Activated gamma-delta T cell (primary cell): ENCODE results near the gene TSPO.

ENCODE experiments used
- DNase-seq: peaks from one replicate; lab custom pipeline; 2025; lab: John Stamatoyannopoulos, UW

TSPO gene

DNA sequence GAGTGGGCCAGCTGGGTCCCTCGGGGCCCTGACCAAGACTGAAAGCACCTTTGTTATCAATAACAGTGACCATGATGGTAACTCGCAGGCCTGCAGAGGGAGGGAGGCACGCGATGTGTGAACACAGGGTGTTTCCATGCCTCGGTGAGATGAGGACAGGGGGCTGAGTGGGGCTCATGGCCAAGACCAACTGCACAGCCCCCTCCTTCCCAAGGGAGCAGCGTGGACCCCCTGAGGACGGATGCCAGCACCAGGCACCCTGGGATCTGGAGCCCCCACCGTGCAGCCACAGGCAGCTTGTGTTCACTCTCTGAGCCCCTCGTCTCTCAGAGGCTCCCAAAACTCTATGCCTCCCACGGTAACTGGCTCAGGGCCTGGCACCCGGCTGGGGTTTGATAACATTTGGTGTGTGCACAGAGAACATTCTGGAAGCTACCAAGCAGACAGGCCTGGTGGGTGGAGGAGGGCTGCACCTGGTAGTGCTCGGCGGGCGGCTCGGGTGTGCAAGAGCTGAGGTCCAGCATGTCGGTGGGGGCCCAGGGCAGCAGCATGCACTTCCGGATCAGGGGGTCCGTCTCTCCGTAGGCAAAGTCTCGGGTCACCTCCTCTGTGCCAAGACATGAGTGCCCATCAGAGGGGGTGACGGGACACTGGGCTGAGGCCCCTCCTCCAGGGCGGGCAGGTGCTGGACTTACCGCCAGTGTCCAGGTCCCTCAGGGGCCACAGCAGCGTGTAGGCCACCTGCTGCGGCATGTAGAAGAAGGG, 28.0 kb downstream of the TSPO start:
- no peak for DNase-seq

DNA sequence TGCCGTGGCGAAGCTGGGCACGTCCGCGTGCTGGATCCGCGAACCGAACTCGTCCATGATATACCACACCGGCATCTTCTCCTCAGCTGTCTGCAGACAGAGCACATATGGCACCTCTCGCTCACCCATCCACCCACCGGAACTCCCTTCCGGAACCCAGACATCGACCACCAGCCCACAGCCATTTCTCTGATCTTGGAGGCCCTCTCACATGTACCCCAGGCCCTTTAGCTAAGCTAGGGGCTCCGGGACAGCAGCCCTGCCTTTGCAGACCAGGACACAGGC, 28.5 kb downstream of the TSPO start:
- no peak for DNase-seq

DNA sequence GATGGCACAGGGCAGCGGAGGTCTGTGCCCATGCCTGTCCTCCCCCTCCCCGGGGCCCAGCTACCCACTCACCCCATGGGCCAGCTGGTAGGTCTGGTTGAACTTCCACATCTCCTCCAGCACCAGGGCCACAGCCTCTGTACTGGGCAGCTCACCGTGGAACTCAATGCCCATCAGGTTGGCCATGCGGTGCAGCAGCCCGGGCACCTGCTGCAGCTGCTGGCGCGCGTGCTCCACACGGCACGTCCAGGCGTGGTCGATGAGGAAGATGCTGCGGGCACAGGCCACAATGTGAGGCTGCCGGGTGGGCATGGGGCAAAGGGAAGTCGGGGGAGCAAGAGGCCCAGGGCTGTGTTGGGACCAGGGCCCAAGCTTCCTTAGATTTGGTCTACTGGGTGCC, 29.3 kb downstream of the TSPO start:
- no peak for DNase-seq

DNA sequence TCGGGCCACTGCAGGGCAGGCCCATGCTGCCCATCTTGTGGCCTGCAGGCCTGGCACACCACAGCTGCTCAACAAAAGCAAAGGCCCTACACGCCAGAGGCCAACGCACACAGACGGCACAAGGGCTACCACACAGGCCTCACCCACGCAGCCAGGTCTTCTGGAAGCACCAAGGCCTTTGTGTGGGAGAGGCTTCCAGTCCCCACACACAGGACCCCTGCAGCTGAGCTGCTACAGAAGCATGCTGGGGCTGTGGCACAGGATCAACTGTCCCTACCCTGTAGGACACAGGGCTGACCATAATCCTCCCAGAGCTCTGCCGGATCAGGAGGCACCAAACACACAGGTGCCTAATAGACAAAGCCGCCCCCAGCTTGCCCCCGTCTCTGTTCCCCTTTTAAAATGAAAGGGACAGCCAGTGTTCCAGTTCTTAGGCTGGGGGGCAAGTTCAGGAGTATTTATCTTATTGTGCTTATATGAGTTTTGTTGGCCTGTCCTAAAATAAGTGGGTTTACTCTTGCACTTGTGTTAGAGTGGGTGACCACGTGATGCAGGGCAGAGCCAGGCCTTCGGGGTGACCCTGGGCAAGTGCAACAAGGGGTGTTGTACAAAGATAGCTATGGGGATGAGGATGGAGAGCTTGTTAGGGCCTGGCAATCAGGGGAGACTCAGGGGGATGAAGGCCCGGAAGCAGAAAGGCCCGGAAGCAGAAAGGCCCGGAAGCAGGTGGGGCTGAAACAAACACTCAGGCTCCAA, 30.1 kb downstream of the TSPO start:
- no peak for DNase-seq

DNA sequence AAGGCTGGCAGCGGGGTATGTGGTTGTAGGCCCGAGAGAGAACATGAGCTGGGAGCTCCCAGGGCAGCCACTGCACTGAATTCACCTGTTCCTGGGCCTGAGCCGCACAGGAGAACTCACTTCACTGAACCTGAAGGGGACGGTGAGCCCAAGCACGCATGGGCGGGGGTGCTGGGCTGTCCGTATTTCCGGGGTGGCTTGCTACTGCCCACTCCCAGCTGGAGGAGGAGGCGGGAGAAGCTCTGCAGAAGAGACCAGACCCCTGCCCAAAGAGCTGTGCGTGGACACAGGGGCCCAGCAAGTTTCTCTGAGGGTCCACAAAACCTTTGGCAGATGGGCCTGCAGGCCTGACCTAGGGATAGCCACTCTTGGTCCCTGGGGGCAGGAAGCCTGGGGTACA, 30.8 kb downstream of the TSPO start:
- no peak for DNase-seq

DNA sequence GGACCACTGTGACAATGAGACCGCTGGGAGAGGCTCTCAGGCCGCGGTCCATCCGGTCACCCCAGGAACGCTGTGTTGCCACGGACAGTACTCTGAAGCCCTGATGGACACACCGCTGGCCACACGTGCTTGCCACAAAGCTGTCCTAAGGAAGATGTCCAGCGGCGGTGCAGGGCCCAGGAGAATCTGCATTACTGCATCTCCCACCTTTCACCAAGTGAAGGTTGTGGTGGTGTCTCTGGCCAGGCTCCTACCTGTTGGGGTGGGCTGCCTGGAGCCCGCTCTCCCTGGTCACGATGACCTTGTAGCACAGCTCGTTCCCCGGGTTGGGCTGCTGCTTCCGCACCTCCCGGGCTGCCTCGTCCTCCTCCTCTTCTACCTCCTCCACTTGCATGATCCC, 31.4 kb downstream of the TSPO start:
- DNase-seq, result no peak

DNA sequence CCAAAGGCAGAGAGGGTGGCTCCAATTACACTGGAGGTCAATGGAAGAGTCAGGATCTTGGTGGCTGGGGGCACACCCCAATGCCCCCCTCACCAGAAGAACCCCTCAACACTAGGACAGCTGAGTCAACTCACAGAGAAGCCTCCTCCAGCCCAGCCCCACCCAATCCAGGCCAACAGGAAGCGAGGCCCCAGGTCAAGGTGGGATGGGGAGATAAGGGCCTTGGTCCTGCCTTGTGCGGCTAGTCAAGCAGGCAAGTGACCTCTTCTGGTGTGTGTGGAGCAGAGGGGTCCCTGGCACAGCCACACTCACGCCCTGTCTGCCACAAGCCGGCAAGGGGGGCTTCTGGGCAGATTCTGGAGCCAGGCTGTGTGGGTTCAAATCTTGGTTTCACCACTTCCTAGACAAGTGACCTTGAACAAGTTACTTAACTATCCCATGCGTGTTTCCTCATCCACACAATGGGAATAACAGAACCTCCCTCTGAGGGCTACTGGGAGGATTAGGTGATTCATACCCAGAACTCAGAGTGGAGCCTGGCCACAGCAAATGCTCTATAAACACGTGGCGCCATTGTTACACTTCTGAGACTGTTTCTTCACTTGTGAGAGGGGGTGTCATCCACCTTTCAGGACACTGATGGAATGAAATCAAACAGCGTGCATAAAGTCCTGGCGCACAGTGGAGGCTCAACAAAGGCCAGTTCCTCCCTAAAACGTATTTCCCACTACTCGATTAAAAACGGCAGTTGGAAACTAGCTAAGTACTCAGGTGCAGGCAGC, 32.3 kb downstream of the TSPO start:
- DNase-seq, result no peak

DNA sequence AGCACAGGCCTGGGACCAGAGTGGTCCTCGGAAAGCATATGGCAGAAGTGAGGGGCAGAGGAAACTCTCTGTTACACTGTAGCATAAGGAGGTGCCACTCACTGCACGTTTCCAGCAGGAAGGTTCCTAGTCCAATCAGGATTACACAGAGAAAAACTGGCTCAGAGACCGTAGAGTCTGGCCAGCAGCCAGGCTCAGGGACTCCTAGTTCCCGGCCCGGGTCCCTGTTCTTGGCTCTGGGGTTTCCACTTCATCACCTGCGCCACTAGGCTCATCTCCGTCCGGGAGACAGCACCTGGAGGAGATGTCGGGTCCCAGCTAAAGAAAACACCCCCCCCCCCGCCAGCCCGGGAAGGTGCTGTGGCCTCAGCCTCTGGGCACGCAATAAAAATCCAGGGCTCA, 34.5 kb downstream of the TSPO start:
- no peak for DNase-seq

DNA sequence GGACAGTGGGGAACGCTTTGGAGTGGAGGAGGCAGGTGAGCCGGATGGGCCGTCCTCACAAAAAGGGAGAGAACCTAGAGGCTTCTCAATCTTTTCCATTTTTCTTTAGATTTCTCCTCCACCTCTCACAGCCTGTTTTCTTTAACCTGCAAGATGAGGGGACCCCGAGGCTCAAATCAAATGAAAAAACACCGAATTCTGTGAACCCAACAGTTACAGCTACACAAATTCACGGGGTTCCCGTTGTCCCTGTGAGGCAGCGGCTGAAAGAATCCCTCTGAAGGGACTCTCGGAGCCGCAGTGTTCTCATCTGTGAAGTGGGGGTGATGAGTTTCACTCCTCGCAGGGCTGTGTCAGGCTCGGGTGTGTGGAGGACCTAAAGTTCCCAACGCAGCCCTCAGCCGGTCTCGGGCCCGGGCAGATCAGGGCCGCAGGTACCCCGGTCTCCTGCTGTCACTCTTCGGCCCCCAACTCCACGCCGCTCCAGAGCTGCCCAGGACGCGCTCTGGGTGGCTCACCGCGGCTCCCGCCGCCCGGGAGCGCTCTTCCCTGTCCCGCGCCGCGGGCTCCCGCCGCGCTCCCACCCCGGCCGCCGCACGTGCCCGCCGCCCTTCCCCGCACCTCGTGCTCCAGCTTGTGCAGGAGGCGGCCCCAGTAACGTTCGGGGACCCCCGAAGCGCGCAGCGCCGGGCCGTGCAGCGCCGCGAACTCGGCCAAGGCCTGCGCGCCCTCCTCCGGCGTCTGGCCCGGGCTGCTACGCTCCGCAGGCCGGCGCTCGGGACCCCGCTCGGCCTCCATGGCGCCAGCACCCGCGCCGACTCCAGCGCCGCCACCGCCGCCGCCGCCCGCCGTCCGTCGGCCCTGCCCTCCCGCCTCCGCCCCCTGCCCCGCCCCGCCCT, 35.2 kb downstream of the TSPO start, which contains the start of gene TTLL12:
TTLL12 (minus strand) TSS at position 863 of the 899 bp plus-strand sequence; CDS start at position 798, 65 bp downstream.
- DNase-seq, result peak; percentile 42

DNA sequence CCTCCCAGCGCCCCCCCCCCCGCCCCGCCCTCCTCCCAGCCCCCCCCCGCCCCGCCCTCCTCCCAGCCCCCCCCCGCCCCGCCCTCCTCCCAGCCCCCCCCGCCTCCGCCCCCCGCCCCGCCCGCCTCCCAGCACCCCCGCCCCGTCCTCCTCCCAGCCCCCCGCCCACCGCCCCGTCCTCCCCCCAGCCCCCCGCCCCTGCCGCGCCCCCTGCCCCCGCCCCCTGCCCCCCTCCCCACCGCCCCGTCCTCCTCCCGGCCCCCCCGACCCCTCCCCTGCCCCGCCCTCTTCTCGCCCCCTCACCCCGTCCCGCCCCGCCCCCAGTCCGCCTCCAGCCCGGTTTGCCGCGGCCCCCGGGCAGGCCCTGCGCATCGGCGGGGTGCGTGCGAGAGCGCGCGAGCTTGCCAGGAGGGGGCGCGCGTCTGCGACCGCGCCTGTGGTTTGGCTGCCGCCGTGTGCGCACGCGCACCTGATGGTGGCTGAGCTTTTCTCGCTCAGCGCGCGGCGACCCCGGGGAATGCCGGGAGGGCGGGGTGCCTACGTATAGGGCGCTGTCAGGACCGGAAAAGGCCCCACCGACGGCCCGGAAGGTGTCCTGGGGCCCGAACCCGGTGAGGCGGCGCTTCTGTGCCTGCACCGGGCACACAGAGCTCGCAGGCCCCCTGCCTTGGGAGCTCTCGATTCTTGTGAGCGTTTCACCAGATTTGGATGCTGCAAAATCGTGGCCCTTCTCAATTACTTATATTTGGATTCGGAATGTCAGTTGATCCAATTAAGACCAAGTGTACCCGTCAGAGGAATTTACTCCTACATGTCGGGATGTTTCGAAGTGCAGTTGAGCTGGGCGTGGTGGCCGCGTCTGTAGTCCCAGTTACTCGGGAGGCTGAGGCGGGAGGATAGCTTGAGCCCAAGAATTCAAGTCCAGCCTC, 36.1 kb downstream of the TSPO start:
- DNase-seq, result peak; percentile 94

DNA sequence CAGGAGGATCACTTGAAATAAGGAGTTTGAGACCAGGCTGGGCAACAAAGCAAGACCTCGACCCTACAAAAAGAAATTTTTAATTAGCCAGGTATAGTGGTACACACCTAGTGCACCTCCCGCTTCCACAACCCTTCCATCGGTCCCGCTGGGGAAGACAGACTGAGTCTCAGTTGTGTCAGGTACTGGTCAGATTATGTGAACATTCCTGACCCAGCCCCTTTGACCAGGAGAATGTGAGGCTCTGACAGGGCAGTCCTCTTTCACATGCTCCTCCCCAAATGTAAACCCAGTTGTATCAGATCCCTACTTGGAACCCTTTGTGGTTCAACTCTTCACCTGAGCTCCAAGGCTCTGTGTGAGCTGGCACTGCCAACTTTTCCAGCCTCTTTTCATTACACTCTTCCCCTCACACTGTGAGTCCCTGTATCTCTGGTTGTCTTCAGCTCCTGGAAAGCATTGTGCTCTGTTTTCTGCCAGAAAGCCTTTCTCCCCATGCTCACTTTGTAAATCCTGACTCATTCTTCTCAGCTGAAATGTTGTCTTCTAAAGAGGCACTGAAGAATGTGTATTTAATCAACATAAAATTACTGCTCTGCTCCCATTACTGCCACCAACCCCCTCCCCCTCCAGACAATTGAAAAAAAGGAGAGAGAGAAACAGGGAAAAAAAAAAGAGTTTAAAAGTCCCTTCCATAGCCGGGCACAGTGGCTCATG, 37.6 kb downstream of the TSPO start:
- no peak for DNase-seq

DNA sequence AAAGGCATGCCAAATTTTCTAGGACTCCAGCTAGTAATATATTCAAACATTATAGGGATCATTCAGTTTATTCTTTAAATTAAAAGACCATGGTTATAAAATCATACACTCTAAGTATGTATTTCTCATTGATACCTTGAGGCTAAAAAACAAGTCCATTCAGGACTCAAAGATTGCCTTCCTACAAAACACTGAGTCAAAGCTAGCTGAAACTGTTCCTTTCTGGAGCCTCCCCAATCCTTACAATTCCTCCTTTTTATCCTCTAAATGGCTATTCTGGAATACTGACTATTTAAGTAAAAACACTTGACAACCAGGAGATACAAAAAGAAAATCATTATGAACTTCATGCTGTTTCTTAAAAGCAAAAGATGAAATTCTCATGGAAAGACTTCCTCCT, 40.5 kb downstream of the TSPO start:
- DNase-seq, result no peak

DNA sequence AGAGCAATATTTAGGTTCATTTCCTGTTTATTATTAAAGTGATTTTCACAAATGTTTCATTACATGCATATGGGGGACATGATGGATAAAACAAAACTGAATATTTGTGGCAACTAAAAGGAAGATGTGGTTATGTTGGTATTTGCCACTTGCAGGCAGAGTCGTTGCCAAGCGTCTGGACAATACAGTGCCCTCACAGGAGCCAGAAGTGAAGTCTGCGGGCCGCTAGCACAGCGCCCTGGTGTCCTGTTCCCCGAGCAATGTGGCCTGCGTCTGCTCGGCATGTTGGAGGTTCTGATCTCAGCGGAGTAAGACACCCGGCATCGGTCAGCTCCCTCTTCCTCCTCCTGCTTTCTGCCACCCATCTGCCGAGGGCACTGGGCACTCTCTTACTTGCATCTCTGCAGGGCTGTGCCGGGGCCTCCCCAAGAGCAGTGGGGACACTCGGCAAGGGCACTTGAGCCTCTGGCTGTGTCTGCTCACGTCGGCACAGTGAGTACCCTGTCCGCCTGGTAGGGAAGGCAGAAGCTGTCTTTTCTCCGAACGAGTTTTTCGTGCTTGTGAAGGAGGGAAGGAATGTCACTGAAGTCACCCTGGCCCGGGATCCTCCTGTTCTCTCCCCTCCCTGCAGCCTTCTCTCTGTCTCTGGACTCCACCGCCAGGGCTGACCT, 46.0 kb downstream of the TSPO start:
- no peak for DNase-seq

DNA sequence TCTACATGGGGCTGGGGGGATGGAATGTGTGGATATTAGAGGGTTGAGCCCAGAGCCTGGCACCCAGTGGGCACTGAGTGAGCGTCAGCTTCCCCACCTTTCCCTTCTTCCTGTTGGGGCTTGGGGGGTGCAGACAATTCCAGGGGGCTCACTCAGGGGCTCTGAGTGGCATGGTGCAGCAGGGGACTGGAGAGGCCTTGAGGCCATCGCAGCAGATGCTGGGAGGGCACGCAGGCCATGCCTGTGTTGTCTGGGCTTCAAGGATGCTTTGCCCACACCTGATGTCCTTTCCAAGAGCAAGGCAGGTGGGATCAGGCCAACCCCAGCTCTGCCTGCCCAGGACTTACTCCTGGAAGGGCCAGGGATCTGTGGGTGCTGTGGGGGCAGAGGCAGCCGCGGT, 46.8 kb downstream of the TSPO start:
- no peak for DNase-seq

DNA sequence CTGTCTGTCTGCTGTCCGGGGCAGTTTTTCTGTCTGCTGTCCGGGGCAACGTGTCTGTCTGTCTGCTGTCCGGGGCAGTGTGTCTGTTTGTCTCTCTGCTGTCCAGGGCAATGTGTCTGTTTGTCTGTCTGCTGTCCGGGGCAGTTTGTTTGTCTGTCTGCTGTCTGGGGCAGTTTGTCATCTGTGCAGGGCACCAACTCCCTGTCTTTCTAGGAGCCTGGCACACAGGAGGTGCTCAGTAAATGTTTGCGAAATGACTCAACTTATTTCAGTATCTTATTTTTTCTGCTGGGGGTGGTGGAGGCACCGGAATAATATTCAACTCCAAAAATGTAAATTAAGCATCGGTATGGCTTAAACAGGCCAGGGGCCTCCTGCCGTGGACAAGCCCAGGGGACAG, 47.6 kb downstream of the TSPO start:
- no peak for DNase-seq

DNA sequence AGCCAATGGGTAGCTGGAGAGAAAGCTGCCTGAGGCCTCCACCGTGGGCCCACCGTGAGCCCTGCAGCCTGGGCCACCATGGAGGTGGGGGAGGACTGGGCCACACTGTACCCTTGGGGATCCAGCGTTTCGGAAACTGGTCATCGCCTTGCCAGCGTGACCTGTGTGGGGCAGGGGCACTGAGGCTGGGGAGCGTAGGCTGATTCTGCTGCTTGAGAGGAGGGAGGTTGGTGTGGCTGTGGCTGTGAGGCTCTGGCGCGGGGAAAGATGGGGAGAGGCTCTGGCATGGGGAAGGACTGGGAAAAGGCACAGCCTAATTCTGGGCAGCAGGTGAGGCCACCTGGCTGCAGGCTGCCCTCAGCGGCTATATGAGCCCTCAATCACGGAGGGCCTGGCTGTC, 48.2 kb downstream of the TSPO start:
- DNase-seq, result no peak

DNA sequence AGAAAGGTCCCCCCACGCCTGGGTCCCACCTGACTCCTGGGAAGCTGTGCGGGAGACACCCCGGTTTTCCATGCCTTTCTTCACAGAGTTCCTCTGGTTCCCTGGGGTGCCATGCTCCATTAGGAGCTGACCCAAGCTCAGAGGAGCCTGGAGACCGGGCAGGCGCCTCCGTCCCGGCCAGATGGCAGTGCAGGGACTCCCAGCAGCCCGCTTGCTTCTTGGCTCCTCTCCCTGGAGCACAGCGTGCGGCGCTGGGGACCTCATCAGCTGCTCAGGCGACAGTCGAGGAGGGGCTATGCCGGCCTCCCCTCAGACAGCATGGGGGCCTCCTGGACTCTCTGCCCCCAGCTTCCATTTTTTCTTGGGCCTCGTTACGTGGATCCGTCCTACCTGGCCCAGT, 48.7 kb downstream of the TSPO start:
- no peak for DNase-seq

DNA sequence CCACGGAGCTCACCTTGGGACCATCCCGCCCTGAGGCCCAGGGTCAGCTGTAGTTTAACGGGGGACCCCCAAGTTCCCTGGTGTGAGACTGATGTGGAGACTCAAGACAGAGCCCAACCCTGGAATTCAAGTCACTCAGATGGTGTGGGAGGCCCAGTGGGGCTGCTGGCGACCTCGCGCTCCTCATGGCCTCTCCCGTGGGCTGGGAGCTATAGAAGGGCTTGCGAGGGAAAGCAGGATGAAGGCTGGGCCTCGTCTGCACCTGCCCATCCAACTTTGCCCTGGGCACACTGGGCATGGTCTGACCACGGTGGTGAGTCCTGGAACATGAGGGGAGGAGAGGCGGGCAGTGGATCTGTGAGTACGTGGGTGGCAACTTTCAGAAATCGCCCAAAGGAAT, 49.2 kb downstream of the TSPO start:
- no peak for DNase-seq

DNA sequence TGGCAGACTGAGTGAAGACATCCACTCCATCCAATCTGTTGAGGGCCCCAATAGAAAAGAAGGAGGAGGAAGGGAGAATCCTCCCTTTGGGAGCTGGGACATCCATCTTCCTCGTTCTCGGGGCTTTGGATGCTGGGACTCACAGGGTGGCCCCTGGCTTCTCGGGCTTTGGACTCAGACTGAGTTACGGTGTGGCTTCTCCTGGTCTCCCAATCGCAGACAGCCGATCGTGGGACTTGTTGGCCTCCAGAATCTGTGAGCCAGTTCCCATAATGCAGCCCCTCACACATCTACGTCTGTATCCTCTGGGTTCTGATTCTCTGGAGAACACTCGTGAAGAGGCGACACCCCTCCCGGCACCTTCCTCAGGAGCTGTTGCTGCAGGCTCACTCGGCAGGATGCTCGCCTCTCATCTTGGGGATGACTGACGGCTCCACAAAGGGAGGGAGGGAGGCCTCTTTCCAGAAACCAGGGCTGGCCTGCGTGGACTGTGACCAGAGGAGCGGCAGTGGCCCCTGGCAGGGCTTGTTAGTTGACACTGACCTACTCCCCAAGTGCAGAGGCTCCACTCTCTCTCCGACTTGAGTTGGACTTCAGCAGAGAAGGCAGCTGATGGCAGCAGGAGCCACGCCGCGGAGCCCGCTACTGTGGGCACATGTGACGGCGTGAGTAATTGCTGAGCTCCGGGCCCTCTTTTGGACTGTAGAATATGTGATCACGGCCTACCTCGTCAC, 50.3 kb downstream of the TSPO start:
- no peak for DNase-seq
